ENCODE results near the gene USP22. TPM values are rescaled to one million over a fixed set of nuclear protein-coding genes. Genes with fewer than 3 reads are reported as not detected.

The USP22 gene
- total RNA-seq, 1 donor from 2014 or later: 214 TPM

DNA sequence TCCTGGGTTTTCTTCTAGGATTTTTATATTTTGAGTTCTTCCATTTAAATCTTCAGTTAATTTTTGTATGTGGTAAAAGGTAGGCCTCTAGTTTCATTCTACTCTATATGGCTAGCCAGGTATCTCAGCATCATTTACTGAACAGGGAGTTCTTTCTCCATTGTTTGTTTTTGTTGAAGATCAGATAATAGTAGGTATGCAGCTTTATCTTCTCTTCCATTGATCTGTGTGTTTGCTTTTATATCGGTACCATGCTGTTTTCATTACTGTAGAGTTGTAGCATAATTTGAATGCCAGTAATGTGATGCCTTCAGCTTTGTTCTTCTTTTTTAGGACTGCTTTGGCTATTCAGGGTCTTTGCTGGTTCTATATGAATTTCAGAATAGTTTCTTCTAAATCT, 77.3 kb downstream of the USP22 start:
- no peak for DNase-seq (ENCODE audit: extremely low read depth, low read depth, low spot score)

DNA sequence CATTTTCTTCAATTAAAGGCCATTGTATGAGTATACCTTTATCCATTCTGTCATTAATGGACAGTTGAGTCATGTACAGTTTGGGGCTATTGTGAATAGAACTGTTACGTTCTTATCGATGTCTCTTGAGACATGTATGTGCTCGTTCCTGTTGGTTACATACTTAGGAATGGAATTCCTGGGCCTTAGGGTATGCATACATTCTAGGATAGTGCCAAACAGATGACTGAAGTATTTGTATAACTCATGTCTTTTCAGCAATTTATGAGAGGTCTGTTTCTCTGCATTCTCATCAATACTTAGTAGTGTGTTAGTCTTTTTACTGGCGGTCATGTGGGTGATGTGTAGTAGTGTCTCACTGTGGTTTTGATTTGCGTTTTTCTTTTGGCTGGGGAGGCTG, 81.2 kb downstream of the USP22 start:
- no peak for DNase-seq (ENCODE audit: extremely low read depth, low read depth, low spot score)

DNA sequence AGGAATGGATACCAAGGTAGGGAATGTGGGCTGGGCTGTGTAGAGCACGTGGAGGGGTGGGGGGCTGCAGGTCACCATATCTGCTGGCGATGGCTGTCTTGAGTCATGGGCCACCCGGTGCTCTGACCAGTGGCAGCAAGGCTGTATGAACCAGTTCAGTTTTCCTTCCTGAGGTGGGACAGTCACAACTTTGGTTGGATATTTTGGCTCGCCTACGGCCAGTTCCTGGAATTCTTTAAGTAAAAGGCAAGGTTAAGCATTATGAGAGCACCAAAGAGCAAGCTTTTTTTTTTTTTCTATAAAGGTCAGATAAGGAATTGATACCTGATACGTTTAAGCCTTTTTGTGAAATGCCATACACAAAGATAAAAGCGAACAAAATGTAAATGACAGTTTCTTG, 81.9 kb downstream of the USP22 start:
- DNase-seq (ENCODE audit: extremely low read depth, low read depth, low spot score): no peak

DNA sequence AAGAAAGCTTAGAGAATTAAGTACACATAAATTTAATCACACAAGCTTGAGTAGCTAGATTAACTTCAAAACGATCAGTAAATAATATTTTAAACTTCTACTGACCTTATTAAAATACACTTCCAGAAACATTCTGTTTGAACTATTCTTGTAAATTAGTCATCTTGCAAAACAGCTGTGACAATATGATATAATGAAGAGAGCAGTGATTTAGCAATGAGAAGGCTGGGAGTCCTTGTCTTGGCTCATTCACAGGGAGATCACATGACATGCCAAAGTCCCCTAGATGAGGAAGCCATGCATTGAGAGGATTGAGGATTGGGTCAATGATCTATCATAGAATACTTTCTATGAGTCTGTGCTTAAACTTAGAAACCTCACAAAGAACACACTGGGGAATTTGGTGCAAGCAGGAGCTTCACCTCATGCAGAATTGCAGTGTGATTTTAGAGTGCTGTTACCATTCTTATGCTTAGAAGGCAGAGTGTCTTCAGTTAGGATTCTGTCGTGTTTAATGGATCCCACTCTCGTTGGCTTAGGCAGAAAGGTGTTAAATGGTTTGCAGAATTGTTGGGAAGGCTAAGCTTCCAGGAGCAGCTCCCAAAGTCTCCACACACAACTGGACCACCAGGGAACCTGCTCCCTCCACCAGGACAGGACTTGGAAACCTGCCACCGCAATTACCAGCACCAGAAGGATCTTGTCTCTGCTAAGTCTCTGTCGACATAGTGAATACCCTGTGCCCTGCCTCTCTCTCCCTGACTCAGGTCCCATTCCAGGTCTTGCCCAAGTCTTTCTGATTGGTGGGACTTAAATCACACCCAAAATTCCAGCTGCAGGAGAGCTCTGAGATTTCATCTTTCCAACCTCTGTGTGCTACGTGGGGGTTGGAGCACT, 87.1 kb downstream of the USP22 start:
- DNase-seq (ENCODE audit: extremely low read depth, low read depth, low spot score): no peak

DNA sequence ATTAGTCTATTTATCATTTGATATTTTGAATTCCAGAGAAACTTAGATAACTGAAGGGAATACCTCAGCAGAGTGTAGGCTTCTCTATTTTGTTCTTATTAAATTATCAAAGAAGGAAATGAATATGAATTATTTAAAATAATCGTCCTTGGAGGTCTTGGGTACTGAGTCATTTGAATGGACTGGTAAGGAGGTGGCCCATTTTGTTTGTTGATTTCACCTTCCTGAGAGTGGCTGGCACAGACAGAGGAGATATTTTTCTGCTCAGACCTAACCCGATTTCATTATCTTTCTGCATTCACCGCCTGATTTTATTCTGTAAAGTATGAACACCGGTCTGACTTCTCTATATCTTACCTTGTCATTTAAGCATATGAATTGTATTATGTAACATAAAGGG, 88.0 kb downstream of the USP22 start:
- no peak for DNase-seq (ENCODE audit: extremely low read depth, low read depth, low spot score)

DNA sequence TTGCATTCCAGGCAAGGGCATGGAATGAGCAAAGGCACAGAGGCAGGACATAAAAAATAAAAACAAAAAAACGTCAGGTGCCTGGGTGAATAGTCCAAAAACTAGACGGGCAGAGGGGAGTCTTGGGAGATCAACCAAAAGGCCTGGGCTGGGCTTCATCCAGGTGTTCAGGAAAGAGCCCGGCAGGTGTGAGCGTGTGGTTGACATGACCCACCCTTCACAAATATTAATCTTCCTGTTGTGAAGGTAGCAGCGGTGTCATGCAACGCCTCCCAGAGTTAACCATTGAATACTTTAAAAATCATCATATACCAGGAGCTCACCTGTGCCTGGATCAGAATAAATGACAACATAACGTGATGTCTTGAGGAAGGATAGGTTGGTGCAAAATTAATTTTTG, 90.6 kb downstream of the USP22 start:
- no peak for DNase-seq (ENCODE audit: extremely low read depth, low read depth, low spot score)

Other genes starting within 250 kb of the USP22 start
- 12.6 and 27.4 TPM in 2 replicates for gene DHRS7B, start 84.0 kb upstream of the USP22 start, total RNA-seq
- 33.8 and 33.9 TPM in 2 replicates for gene TMEM11, start 171.2 kb upstream of the USP22 start, total RNA-seq
- 12.1 and 13.9 TPM in 2 replicates for gene NATD1, start 210.4 kb upstream of the USP22 start, total RNA-seq
- gene MAP2K3, start 241.7 kb upstream of the USP22 start, total RNA-seq: 42.8 and 55.8 TPM in 2 replicates